T-helper 1 cell treated with Interleukin-12 subunit alpha and Interleukin-12 subunit beta and Interleukin-4 antibody, amounts not matched to agents 30 μg/mL and 1 μg/mL, for 36 hours (primary cell): ENCODE data around the gene LRP11.
"Not testable (repeated sequence)": the region's sequence is repeated elsewhere in the genome, so short reads cannot be mapped to it uniquely, and the experiment has no call there.

Source experiments
- H3K27ac Mint-ChIP-seq: one replicate; pipeline ENCODE4 v1.8.0; 2021; ENCODE audit warnings: mild to moderate bottlenecking, mixed read lengths
- H3K27me3 Mint-ChIP-seq: one replicate; pipeline ENCODE4 v1.8.0; 2021; ENCODE audit warnings: low read depth, mixed read lengths
- H3K36me3 Mint-ChIP-seq: one replicate; pipeline ENCODE4 v1.8.0; 2021; ENCODE audit warnings: low read depth, mixed read lengths
- H3K4me1 Mint-ChIP-seq: one replicate; pipeline ENCODE4 v1.8.0; 2021; ENCODE audit warnings: low read depth, mixed read lengths
- H3K4me3 Mint-ChIP-seq: one replicate; pipeline ENCODE4 v1.8.0; 2021; ENCODE audit warnings: mild to moderate bottlenecking, moderate library complexity, mixed read lengths
- H3K9me3 Mint-ChIP-seq: one replicate; pipeline ENCODE4 v1.8.0; 2021; ENCODE audit warnings: mixed read lengths

The LRP11 gene

DNA sequence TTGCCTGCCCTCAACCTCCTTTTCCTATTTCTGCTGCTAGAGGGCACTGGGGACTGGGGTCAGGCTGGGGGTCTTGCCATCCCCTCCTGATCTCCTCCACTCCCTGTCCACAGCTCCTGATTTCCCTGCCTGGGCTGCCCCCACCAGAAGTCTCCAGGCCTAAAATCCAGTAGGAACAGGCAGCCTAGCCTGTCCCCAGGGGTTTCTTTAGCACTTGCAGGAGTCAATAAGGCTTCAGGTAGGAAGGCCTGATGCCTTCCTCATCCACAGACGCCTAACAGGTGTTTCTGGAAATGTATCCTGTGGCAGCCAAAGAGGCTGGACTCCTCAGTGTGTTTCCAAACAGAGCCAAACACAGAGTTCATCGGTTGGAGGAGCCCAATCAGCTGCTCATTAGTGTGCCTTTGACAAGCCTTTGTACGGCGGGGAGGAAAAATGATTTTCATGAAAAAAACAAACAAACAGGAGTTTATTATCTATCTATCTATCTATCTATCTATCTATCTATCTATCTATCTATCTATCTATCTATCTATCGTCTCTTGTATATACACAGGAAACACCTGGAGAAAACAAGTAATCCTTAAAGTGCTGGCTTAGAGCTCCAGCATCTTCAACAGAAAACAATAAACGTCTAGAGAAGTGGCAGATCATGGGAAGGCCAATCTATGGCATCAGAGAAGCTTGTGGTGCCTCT is 37.4 kb upstream of the LRP11 start:
- Mint-ChIP-seq H3K36me3 (no peaks in the 10 kb centered on the region), H3K27ac (no peak overlapping the region), H3K4me1 (peaks cover 4% of the 10 kb centered on the region), H3K9me3 (no peaks in the 10 kb centered on the region), H3K4me3 (no peak overlapping the region), H3K27me3 (peaks cover 29% of the 10 kb centered on the region)

DNA sequence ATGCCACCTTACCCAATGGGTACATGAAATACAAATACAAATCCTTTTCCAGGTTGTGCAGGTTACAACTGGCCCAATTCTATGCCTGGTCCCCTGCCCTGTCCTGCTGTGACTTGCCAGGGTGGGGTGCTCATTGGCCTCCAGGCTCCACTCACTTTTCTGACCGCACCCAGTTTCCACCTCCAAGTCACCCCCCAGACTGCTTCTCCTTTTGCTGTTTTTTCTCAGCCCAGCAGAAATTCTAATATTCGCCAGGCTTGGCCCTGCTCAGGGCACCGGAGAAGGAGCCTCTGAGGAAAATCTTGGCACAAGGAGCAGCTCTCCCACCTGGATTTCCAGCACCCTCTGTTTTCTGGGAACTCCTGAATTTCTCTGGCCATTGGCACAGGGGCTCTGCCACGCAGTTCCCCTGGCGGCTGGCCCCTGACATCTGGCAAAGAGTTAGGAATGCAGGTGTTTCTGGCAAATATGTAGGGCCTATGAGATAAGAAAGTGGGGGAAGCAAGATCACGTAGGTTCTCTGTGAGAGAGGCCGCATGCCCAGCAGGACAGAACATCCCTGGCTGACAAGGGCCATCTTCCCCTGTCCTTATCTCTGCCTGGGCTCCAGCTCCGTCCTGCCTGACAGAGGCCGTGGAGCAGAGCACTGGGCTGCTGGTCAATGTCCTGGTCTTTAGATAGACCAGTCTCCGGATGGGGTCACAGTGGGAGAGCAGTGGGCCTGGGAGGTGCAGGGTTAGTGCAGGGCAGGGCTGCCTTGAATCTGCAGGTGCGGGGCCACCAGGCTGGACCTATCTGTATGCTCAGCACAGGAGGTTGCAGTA is 36.7 kb upstream of the LRP11 start:
- no peak overlapping the region for H3K4me3 Mint-ChIP-seq

DNA sequence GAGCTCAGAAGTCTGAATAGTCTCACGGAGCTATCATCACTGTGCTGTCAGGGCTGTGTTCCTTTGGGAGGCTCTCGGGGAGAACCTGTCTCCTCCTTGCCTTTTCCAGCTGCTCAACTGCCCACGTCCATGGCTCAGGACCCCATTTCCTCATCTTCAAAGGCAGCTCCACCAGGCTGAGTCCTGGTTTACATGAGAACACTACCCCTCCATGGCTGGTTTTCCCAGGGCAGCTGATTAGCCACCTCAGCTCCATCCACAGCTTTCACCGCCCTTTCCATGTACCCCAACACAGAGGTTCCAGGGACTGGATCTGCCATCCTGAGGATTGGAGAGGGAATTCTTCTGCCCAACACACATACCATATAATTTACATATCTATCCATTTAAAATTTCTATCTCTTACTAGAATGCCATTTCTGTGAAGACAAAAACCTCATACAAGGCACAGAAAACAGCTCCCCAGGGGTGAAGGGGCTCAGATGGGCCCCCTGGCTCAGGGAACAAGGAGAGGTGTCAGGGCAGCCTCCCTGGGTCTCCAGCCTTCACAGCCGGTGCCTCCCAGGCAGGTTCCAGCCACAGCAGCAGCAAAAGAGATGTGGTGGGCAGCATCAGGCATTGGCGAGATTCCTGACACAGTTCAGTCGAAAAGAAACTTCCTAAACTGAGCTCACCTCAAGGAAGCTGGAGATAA is 35.9 kb upstream of the LRP11 start:
- Mint-ChIP-seq H3K36me3 (no peaks in the 10 kb centered on the region), H3K9me3 (no peaks in the 10 kb centered on the region), H3K4me3 (no peak overlapping the region), H3K27ac (no peak overlapping the region), H3K4me1 (peaks cover 17% of the 10 kb centered on the region), H3K27me3 (peaks cover 29% of the 10 kb centered on the region)

More for the DNA sequence above, 36.7 kb upstream of the LRP11 start:
- Mint-ChIP-seq H3K27me3 (peaks cover 29% of the 10 kb centered on the region), H3K36me3 (no peaks in the 10 kb centered on the region), H3K27ac (no peak overlapping the region), H3K9me3 (no peaks in the 10 kb centered on the region), H3K4me1 (peaks cover 11% of the 10 kb centered on the region)

DNA sequence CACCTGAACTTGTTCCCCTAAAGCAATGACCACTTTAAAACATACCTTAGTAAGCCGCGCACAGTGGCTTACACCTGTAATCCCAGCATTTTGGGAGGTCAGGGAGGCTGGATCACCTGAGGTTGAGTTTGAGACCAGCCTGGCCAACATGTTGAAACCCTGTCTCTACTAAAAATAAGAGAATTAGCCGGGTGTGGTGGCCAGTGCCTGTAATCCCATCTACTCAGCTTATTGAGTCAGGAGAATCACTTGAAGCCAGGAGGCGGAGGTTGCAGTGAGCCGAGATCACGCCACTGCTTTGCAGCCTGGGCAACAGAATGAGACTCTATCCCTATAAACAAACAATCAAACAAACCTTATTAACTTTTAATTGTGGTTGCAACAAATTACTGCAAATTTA is 35.3 kb upstream of the LRP11 start:
- H3K4me1 Mint-ChIP-seq, result peaks cover 19% of the 10 kb centered on the region
- H3K27ac Mint-ChIP-seq, result no peak overlapping the region
- no peaks in the 10 kb centered on the region for H3K9me3 Mint-ChIP-seq
- H3K4me3 Mint-ChIP-seq, result no peak overlapping the region
- peaks cover 31% of the 10 kb centered on the region for H3K27me3 Mint-ChIP-seq
- H3K36me3 Mint-ChIP-seq, result no peaks in the 10 kb centered on the region

DNA sequence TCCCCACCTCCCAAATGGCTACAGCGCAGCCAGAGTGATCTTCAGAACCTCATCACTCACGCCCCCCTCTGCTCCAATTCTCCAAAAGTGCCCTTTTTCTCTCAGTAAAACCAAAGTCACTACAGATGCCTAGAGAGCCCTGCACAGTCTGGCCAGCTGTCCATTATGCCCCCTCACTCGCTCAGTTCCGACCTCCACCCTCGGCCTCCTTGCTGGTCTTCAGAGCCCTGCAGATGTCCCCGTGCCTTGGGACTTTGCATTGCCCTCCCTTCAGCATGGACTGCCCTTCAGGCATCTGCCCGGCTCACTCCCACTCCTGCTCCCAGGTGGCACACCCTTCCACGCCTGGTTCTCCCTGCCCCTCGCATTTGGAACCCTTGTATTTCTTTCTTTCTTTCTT is 34.8 kb upstream of the LRP11 start:
- peaks cover 1% of the 10 kb centered on the region for H3K36me3 Mint-ChIP-seq
- H3K4me3 Mint-ChIP-seq, result no peak overlapping the region
- H3K4me1 Mint-ChIP-seq, result peaks cover 20% of the 10 kb centered on the region
- H3K27ac Mint-ChIP-seq, result no peak overlapping the region
- no peaks in the 10 kb centered on the region for H3K9me3 Mint-ChIP-seq
- H3K27me3 Mint-ChIP-seq, result peaks cover 36% of the 10 kb centered on the region

DNA sequence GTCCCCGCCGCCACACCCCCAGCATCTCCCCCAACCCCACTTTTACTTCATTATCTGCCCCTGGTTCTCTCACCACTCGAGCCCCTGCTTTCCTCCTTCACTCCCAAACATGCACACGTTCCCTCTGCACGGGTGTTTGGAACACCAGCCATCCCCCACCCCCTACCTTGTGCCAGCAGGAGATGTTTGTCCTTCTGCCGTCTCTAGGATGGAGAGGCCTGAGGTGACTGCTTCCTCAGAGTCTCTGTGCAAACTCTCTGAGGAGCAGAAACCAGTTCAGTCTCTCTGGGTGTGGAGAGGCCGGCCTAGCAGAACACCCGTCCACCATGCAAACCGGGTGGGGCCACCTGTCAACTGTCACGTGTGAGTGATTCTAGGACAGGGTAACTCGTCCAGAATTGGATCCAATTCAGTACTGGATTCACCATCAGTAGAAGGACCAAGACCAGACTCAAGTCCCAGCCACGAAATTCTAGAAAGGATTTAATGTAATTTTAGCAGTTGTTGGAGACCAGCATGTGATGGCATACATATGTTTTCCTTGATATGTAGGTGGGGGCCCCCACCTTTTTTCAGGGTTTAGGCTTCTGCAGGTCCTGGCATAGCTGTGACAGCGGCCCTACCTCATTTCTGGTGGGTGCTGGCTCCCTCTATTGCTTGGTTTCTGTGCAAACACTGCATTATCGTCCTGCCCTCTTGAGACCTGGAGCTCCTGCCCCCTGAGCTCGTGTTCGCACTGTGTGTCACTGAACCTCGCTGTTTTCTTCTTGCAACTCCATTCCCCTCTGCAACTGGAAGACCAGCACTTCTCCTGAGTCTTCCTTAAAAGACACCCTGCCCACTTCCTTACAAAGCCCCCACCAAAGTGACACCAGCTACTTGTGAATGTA is 33.9 kb upstream of the LRP11 start, which contains the start of gene RAET1E:
Gene RAET1E (minus strand): TSS at position 259 of the 890 bp plus-strand sequence. CDS start 7,212 bp downstream, outside the sequence.
- peaks cover 40% of the 10 kb centered on the region for H3K27me3 Mint-ChIP-seq
- H3K27ac Mint-ChIP-seq, result no peak within 1 kb of the TSS
- H3K4me1 Mint-ChIP-seq, result peaks cover 20% of the 10 kb centered on the region
- H3K4me3 Mint-ChIP-seq, result no peak within 1 kb of the TSS
- no peaks in the 10 kb centered on the region for H3K9me3 Mint-ChIP-seq
- H3K36me3 Mint-ChIP-seq, result peaks cover 1% of the 10 kb centered on the region

DNA sequence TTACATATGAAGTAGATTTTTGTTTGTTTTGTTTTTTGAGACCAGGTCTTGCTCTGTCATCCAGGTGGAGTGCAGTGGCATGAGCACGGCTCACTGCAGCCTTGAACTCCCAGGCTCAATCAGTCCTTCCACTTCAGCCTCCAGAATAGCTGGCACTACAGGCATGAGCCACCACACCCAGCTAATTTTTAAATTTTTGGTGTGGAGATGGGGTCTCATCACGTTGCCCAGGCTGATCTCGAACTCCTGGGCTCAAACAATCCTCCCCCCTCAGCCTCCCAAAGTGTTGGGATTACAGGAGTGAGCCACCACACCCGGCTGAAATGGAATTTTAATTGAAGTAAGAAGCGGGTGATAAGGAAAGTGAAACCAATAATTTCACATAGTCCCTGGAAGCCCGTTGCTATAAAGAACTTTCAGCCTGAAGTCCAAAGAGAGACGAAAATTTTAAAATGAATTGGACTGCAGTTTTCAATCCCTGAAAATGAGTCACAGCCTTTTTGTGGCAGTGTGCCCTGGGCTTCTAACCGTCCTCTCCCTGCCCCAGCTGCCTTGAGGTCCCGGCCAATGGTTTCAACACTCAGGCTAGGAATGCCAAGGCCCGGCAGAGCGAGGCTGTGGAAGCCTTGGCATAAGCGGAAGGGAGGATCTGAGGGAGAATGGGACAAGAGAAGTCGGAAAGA is 33.0 kb upstream of the LRP11 start:
- no peaks in the 10 kb centered on the region for H3K9me3 Mint-ChIP-seq
- no peak overlapping the region for H3K27ac Mint-ChIP-seq
- H3K36me3 Mint-ChIP-seq, result peaks cover 1% of the 10 kb centered on the region
- H3K4me3 Mint-ChIP-seq, result no peak overlapping the region
- H3K27me3 Mint-ChIP-seq, result peaks cover 38% of the 10 kb centered on the region
- peaks cover 20% of the 10 kb centered on the region for H3K4me1 Mint-ChIP-seq

DNA sequence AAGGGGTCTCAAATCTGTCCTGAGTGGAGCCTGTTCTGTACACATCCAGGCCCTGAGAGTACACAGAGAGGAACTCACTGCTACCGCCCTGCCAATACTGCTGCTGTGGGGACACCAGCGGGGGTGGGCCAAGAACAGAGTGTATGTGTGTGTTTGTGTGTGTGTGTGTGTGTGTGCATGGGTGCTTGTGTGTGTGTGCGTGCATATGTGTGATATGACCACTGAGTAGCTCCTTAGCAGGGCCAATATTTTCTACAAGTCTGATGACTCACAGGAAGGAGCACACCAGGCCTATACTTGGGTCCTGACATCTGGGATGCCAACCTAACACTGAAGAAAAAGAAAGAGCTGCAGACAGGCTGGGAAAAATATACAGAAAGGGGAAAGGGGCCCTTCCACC is 32.3 kb upstream of the LRP11 start:
- H3K27me3 Mint-ChIP-seq, result peaks cover 32% of the 10 kb centered on the region
- peaks cover 20% of the 10 kb centered on the region for H3K4me1 Mint-ChIP-seq
- peak overlapping the region; percentile 45 for H3K27ac Mint-ChIP-seq
- H3K4me3 Mint-ChIP-seq, result no peak overlapping the region
- H3K36me3 Mint-ChIP-seq, result peaks cover 1% of the 10 kb centered on the region
- no peaks in the 10 kb centered on the region for H3K9me3 Mint-ChIP-seq

DNA sequence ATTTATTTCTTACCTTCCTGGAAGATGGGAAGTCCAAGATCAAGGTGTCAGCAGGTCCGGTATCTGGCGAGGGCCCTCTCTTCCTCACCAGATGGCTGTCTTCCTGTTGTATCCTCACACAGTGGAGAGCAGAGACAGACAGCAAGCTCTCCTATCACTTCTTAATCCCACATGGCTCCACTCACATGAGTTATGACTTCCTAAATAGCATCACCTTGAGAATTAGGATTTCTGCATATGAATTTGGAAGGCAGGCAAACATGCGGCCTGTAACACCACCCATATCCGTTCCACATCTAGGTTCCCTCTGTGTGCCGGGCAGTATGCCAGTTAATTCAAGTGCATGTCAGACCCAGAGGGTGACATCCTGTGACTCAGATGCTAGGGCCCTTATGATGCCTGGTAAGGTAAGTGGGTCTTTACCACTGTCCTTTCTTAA is 31.7 kb upstream of the LRP11 start:
- Mint-ChIP-seq H3K36me3 (peaks cover 1% of the 10 kb centered on the region), H3K4me1 (peaks cover 20% of the 10 kb centered on the region), H3K4me3 (peak overlapping the region; percentile 23), H3K27me3 (peaks cover 31% of the 10 kb centered on the region), H3K27ac (peak overlapping the region; percentile 4), H3K9me3 (no peaks in the 10 kb centered on the region)

DNA sequence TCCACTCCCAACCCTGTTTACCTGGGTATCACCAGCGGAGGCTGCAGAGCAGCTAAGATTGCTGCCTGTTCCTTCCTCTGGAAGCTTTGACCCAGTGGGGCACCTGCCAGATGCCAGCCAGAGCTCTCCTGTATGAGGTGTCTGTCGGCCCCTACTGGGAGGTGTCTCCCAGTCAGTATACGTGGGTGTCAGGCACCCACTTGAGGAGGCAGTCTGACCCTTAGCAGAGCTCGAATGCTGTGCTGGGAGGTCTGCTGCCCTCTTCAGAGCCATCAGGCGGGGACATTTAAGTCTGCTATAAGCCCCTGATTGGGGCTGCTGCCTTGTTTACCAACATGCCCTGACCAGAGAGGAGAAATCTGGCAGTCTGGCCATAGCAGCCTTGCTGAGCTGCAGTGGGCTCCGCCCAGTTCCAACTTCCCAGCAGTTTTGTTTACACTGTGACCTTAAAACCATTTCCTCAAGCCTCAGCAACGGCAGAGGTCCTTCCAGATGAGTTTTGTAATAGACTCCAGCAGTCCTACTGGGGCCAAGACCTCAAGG is 31.0 kb upstream of the LRP11 start:
- peaks cover 31% of the 10 kb centered on the region for H3K27me3 Mint-ChIP-seq
- H3K4me3 Mint-ChIP-seq, result no peak overlapping the region
- H3K27ac Mint-ChIP-seq, result no peak overlapping the region
- peaks cover 1% of the 10 kb centered on the region for H3K36me3 Mint-ChIP-seq
- no peaks in the 10 kb centered on the region for H3K9me3 Mint-ChIP-seq
- peaks cover 20% of the 10 kb centered on the region for H3K4me1 Mint-ChIP-seq

DNA sequence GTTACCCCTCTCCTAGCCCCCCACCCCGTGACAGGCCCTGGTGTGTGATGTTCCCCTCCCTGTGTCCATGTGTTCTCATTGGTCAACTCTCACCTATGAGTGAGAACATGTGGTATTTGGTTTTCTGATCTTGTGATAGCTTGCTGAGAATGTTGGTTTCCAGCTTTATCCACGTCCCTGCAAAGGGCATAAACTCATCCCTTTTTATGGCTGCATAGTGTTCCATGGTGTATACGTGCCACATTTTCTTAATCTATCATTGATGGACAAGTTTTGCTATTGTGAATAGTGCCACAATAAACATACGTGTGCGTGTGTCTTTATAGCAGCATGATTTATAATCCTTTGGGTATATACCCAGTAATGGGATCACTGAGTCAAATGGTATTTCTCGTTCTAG is 27.7 kb upstream of the LRP11 start:
- H3K27me3 Mint-ChIP-seq, result peaks cover 22% of the 10 kb centered on the region
- H3K9me3 Mint-ChIP-seq, H3K27ac Mint-ChIP-seq, H3K4me3 Mint-ChIP-seq, H3K36me3 Mint-ChIP-seq: not testable (repeated sequence)
- H3K4me1 Mint-ChIP-seq, result peaks cover 18% of the 10 kb centered on the region

DNA sequence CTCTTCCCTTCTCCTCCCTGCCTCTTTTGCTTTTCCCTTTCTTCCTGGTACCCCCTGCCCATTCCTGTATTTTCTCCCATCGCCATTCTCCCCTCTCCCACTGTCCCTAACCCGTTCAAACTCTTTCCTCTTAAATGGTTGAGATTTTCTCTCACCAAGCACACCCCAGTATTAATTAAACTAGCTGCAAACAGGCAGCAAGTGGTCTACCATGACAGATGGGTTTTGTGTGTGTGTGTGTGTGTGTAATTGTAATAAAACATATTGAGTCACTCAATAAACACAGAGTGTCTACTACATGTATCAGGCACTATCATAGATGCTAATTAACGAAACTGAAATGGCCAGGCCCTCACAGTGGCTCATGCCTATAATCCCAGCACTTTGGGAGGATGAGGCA is 27.1 kb upstream of the LRP11 start:
- H3K9me3 Mint-ChIP-seq, result no peaks in the 10 kb centered on the region
- H3K27me3 Mint-ChIP-seq, result peaks cover 22% of the 10 kb centered on the region
- peaks cover 13% of the 10 kb centered on the region for H3K4me1 Mint-ChIP-seq
- H3K27ac Mint-ChIP-seq, result no peak overlapping the region
- peaks cover 1% of the 10 kb centered on the region for H3K36me3 Mint-ChIP-seq
- no peak overlapping the region for H3K4me3 Mint-ChIP-seq

DNA sequence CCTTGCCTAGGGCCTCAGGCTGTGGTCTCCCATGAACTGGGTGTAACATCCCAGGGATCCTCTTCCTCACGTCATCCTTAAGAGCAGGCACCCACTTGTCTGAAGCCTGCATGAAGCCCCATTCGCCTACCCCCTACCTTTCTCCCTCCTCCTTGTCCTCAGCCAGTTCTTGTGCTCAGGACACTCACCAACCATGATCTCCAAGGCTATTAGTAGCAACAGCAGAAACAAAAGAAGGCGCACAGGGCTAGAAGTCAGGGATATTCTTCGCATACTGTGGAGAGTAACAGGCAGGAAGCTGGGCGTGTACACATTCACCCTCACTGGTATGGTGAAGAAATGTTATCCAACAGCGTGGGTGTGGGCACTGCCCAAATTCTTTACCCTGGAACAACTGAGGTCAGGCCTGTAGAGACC is 26.5 kb upstream of the LRP11 start:
- Mint-ChIP-seq H3K9me3 (no peaks in the 10 kb centered on the region), H3K27me3 (peaks cover 24% of the 10 kb centered on the region), H3K4me3 (no peak overlapping the region), H3K4me1 (peaks cover 7% of the 10 kb centered on the region), H3K36me3 (peaks cover 1% of the 10 kb centered on the region), H3K27ac (no peak overlapping the region)
